HTR-8/SVneo (cell line): ENCODE measurements around the gene ISOC1.
A peak's percentile ranks its signal among the peaks of the same experiment; 100 is the strongest.

ENCODE experiments used
- DNase-seq: peaks from one replicate; pipeline ENCODE4 v3.0.0; 2011; ENCODE audit warnings: low spot score, mixed read lengths; ENCODE audit not compliant: insufficient read length
- FAIRE-seq: peaks from 2 replicates; lab custom pipeline; 2011; peaks lifted over from hg19 to GRCh38; lab: Jason Lieb, UNC

ISOC1 gene

DNA sequence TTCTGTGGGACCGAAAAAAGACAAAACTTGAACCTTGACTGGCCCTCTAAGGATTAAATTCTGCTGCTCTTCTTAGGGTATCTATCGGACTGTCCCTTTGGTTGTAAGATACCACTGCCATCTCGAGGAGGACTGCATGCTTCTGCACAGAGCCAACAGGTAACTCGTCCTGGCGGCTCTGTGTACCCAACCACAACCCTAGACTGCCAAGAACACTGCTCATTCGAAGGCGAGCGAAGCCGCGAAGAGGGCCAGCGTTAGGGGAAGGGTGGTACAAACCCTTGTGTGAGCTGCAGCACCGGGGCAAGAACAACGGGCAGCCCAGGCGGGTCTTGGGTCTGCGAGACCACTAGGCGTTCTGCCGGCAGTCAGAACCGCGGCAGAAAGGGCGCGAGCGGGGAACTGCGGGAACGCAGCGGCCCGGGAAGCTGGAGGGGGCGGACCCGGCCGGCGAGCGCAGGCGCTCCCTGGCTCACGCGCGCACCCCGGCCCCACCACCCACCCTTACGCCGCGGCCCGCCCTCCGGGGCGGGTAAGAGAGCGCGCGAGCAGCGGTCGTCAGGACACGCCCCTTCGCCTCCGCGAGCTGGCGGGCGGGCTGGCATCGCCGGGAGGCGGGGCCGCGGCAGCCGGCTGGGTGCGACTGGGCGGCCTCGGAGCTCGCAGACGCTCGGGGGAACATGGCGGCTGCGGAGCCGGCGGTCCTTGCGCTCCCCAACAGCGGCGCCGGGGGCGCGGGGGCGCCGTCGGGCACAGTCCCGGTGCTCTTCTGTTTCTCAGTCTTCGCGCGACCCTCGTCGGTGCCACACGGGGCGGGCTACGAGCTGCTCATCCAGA lies at the start of gene ISOC1:
Gene ISOC1 (plus strand): TSS at position 663 of the 837 bp plus-strand sequence. CDS start 18 bp downstream, at position 681.
- peak; percentile 76 for DNase-seq
- FAIRE-seq: peak; percentile 91

DNA sequence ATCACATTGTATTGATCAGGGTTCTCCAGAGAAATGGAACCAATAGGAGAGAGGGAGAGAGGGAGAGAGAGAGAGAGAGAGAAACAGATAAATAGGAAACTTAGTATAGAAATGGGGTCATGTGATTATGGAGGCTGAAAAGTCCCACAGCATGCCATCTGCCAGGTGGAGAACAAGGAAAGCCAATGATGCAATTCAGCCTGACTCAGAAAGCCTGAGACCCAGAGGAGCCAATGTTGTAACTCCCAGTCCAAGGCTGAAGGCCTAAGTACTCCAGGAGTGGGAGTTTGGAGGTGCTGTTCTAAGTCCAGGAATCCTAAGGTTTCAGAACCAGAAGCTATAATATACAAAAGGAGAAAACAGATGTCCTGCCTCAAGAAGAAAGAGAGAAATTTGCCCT lies 48.4 kb upstream of the ISOC1 start:
- FAIRE-seq: no peak
- DNase-seq: no peak

DNA sequence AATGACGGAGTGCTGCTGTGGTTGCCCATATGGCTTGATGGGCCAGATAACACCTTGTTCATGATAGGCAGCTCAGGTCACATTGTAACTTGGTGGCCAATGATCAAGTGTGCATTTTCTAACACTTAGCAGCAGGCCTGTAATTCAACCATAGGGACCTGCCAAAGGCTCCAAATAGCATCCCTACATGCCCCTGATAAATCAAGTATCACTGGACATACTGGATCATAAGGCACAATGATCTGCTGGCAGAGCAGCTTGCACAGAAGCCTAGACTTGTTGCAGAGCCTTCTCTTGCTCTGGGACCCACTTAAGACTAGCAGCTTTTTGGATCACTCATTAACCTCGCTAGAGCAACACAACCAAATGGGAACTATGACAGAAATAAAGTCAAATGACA lies 46.0 kb upstream of the ISOC1 start:
- DNase-seq (no peak), FAIRE-seq (no peak)

DNA sequence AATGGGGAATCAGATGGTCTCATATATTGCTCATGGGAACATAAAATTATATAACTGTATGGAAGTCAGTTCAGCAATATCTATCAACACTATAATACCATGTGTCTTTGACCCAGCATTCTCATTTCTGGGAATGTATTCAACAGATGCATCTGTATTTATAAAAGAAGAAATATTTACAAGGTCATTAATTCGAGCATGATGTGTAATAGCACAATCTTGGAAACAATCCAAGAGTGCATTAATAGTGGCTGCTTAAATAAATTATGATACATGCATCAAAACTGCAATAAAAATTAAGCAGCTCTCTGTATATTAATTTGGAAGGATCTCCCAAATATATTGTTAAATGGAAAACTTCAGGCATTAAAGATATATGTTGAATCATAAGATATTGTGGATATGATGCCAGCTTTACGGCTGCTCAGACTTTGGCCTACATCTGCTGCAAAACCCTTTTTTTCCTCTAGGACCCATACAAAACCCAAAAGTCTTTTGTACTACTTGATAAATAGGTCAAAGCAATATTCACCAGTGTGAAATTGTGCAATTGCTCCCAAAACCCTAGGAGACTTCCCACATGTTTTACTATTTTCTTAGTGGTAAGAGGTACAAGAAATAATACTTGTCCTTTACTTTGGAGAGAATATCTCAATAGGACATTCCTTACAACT lies 45.3 kb upstream of the ISOC1 start:
- no peak for DNase-seq
- no peak for FAIRE-seq

DNA sequence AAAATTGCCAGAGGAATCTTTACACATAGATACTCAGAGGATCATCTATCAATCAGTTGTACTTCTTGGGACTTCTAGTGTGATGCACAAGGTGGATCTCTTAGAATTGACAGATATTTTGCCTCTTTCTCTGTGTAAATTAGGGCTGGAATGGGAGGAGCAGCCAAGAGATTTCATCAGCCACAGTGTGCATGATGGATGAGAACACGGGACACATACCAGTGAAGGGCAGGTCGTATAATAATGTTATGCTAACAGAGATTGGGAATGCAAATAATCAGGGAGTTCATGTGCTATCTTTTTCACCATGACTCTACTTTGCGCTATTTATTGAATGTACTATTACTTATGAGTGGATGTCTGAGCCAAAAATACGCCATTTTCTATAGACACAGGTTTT lies 43.3 kb upstream of the ISOC1 start:
- DNase-seq (no peak), FAIRE-seq (no peak)

DNA sequence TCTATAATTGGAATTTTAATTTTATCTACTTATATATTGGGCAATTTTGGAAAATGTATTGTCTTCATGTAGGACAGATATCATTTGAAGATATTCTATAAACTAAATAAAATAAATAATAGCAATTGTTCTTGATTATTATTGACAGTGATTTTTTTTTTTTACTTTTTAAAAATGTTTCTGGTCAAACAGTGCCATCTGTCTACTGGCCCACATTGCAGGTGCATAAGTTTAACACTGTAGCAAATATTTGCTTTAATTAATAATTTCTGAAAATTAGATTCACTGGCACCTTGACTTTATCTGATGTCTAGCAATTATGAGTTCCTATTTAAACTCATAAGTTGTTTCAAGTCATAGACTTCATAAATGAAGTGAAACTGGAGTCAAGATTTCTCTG lies 41.1 kb upstream of the ISOC1 start:
- DNase-seq: no peak
- no peak for FAIRE-seq

DNA sequence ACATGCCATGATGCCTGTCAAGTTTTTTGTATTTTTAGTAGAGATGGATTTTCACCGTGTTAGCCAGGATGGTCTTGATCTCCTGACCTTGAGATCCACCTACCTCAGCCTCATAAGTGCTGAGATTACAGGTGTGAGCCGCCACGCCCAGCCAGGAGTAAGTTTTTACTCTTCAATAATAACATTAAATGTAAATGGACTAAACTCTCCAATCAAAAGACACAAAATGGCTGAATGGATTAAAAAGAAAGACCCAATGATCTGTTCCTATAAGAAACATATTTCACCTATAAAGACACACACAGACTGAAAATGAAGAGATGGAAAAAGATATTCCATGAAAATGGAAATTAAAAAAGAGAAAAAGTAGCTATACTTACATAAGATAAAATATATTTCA lies 37.2 kb upstream of the ISOC1 start:
- FAIRE-seq (no peak), DNase-seq (no peak)

DNA sequence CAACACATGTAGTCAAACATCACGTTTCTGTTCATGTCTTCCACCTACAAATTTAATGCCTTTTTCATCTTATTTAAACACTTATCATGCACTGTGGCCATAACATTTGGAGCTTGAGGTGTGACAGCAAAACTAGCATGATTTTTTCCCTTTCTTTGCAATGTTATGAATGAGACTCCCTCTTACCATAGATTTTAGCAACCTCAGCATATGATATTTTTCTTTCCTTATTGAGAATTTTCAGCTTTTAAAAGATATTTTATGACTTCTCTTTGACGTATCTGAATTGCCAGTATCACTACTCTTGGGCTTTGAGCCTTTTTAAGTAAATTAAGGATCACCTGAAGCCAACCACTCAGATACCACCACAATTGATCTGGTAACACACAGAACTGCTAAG lies 32.7 kb upstream of the ISOC1 start:
- DNase-seq (no peak), FAIRE-seq (no peak)

DNA sequence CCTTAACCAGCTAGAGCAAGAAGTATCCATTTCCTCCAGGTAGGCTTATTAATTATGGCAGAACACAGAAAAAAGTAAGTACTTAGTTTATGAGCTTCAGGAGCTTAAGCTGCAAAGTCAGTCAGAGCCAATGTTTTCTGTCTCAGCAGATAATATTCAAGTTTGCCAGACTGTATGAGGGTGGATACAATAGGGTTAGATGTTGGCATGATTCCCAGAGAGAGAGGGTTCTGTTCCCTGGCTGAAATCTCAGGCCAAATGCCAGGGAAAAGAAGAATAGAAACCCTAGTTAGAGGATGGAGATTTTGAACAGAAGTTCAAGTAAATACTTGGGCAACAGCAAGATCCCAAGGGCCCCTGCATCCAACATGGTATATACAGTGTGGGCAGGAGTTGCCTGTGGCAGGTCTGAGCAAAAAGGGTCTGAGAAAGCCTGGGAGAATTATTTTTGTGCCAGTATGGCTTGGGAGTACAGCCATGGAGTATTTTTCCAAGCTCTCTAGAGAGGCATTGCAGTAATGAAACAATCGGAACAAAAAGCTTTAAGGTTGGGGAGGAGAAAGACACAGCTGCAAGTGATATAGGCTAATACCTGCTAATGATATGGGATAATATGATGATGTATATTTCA lies 31.0 kb upstream of the ISOC1 start:
- no peak for FAIRE-seq
- no peak for DNase-seq

DNA sequence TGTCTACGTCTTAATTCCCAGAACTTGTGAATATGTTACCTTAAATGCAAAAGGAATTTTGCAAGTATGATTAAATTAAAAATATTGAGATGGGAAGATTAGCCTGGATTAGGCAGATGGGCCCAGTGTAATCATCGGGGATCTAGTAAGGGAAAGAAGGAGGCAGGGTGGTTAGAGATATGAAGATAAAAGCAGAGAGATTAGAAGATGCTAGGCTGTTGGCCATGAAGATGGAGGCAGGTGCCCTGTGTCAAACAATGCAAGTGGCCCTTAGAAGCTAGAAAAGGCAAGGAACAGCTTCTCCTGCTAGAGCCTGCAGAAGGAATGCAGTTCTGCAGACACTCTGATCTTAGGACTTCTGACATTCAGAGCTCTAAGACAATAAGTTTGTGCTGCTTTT lies 28.8 kb upstream of the ISOC1 start:
- FAIRE-seq (no peak), DNase-seq (no peak)

DNA sequence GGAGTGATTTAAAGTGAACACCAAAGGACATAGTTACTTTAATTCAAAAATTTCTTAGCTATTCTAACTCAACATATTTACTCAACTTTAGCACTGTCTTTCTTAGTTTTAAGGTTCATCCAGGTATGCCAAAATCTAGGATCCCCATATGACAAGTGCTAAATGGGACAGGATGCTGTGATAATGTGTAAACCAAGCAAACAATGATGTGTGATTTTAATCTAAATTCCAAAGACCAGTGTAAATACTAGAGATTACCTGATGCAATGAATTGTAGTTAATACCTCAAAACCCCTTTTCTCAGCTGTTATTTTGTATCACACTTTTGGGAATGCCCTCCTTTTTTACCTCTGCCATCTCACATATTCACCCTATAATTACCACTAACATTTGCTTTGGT lies 26.8 kb upstream of the ISOC1 start:
- DNase-seq (no peak), FAIRE-seq (no peak)

DNA sequence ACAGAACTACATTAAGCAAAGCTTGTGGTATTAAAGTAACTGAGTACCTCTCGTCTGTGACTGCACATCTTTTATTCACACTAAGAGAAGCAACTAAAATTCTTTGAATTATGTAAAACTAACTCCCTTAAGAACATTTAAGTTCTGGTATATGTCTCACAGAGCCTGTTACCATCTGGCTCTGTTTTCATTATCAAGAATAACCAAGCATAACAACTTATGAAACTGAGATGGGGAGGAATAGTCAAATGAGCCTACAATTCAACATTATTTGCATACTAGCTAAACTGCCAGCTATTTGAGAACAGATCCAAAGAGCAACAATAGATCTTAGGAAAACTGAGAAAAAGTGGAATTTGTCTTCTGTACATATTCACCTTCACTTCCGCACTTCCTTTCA lies 25.3 kb upstream of the ISOC1 start:
- DNase-seq (no peak), FAIRE-seq (no peak)

DNA sequence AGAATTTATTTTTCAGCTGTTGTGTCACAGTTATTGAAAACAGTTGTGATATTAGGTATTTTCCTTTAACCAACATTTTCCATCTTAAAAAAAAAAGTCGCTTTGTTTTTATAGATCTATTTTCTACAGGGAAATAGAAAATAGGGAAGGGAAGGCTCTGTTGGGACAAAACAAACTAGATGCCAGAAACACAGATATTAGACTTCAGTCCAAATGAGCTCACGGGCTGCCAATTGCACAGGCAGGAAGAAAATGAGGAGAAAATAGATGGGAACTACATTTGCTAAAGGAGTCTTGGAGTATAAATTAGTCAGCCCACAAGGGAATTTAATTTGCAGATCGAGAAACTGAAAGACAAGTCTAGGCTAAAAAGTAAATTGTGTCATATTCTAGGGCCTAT lies 21.4 kb upstream of the ISOC1 start:
- FAIRE-seq (no peak), DNase-seq (no peak)

DNA sequence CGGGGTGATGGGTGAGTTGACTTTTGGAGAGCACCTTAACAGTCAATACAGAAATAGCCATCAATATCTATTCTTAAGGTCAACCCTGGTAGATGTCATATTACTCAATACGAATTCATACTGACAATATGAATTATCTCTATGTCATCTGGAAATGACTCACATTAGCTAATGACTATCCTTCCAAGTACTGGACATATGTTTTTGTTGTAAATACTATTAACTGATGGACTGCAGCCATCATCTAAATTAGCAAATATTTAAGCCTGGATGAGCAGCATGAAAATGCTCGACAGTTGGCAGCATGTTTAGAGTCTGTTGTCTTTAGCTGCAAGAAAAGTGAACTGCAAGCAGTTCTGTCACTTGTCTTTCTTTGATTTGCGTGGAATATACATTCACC lies 19.6 kb upstream of the ISOC1 start:
- no peak for DNase-seq
- no peak for FAIRE-seq

DNA sequence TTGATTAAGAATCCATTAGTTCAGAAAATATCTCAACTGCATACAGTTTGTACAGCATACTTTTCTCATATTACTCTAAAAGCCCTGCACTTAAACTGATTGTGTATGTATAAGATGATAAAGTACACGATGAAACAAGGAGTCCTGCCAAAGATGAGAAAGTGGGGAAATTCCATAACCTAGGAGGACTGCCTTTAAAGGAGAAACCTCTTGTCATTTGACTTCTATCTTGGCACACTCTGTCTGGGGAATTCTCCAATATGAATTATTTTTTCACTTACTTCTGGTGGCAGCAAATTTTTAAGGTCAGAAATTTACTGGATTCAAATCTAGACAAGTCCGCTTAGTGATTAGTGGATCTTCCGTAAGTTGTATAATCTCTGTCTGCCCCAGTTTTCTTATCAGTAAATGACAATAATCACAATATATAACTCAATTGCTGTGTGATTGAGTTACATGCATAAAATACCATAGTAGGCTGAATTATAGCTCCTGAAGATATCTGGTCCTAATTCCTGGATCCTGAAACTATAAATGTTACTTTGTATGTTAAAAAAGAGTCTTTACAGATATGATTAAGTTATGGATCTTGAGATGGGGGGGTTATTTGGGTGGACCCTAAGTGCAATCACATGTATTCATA lies 17.0 kb upstream of the ISOC1 start:
- DNase-seq: no peak
- no peak for FAIRE-seq

DNA sequence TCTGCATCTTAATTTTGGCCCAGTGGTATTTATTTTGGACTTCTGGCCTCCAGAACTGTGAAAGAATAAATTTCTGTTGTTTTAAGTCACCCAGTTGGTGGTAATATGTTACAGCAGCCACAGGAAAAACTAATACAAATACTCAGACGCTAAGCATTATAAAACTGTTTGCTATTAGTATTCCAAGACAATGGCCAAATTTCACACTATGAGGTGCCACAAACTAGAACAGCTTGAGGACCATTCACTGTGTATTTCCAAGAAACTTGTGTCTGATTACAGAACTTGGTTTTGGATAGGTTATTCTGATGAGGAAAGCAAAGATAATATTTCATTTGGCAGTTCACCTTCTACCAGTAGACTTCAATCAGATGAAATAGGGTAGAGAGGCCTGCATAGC lies 16.3 kb upstream of the ISOC1 start:
- DNase-seq: no peak
- FAIRE-seq: no peak

DNA sequence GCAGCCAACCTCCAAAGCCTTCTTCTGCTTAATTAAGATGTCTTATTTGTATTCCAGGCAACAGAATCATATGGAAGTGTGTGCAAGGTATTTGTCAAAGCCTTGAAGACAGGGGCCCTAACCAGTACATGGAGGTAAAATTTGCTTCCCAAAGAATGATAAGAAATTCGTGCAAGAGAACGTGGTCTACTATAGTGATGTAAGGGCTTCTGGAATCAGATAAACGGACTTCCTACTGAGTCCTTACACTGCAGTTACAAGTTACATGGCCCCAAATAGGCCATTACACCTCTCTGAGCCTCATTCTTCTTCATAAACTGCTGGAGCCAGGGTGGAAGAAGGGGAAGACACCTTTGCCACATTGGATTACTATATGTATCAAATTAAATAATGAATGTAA lies 15.9 kb upstream of the ISOC1 start:
- DNase-seq: no peak
- FAIRE-seq: no peak

DNA sequence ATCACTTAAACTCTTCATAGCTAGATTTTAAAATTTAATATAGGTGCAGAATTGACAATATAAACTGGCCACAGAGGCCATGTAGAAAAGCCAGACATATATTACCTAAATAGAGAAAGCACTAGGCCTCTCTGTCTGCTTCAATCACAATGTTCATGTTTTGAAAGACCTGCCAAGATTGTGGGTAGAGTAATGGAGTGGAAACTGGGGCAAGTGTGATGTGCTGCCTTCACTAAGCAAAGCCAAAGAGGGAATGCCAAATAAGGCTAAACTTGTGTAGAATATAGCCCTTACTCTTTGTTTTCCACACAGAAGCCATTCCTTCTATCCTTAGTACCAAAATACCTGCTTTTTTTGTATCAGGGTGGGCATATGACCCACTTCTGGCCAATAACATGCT lies 15.1 kb upstream of the ISOC1 start:
- no peak for DNase-seq
- no peak for FAIRE-seq

DNA sequence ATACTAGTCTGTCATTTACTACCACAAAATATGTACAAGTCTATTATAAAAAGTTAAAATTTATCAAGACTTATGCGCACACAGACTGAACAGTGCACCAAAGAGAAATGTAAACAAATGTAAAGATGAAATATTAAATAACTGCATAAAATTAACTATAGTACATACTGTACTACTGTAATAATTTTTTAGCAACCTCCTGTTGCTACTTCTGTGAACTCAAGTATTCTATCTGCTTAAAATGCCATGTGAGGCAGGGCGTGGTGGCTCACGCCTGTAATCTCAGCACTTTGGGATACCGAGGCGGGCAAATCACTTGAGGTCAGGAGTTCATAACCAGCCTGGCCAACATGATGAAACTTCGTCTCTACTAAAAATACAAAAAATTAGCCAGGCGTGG lies 13.8 kb upstream of the ISOC1 start:
- no peak for DNase-seq

DNA sequence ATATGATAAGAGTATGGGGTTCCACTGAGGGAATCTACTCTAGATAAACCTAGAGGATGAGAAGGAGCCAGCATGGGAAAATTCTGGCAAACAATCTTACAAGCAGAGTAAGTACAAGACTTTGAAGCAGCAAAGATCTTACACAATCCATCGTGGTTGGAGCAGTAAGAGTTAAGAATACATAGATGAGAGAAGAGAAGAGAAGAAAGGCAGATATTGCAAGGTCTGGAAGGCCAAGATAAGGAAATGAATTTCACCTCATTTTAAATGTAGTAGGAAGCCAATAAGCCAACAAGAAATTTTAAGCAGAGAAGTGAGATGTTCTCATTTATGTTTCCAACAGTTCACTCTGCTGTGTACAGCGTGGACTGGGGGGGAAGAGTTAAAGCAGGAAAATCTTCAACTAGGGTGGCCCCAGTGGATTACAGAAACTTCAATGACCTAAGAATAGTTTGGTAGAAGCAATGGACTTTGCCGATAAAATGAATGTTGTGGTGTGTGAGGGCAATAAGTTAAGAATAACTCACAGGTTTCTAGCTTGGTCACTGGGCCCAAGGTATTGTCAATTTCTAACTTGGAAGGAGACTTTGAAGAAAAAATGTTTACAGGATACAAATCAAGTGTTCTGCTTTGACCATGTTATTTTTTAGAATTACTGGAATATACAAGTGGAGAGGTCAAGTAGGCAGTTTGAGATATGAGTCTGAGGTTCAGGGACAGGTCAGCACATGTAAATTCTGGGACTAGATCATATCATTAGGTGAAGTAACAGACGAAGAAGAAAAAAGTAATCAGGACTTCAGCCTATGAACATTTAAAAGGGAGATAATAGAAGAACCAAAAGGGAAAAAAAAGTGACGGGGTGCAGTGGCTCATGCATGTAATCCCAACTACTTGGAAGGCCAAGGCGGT lies 12.1 kb upstream of the ISOC1 start:
- DNase-seq (no peak), FAIRE-seq (no peak)

More for the DNA sequence above, 13.8 kb upstream of the ISOC1 start:
- no peak for FAIRE-seq
